ENCODE data around the gene OPA3. TPM values are rescaled to one million over a fixed set of nuclear protein-coding genes. Genes with fewer than 3 reads are reported as not detected.

The OPA3 gene
- total and polyA plus RNA-seq, 2 experiments from 2014 or later, result 5.3 to 11.8 TPM

DNA sequence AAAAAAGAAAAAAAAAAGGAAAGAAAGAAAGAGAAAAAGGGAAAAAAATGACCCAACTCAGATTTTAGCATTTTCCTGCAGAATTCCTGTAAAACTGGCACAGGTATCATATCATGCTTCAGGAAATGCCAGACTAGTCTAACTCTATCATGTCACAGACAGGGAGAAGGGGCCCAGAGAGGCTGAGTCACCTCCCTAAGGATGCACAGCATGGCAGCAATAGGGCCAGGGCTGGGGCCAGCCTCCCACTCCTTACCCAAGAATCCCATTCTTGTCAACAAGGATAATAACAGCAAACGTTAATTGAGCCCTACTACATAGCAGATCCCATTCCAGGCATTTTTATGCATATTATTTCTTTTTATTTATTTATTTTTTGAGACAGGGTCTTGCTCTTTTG is 8.9 kb upstream of the OPA3 start:
- H3F3A ChIP-seq (ENCODE audit: insufficient read depth), result no peaks in the 10 kb centered on the region
- in situ Hi-C loops (cut with MboI), result no loop called here
- no peak overlapping the region for H3K4me3 ChIP-seq
- TF ChIP-seq EZH2 (IDR thresholded peaks at IDR 0.05; ENCODE audit: insufficient read depth, poor library complexity, severe bottlenecking), result no peak
- TF ChIP-seq EZH2phosphoT487 (IDR thresholded peaks at IDR 0.05; ENCODE audit: insufficient read depth, low read depth), result no peak
- H3K79me2 ChIP-seq (ENCODE audit: insufficient read depth), result no peaks in the 10 kb centered on the region
- no peaks in the 10 kb centered on the region for H3K9me2 ChIP-seq (ENCODE audit: insufficient read depth)
- DNase-seq, result no peak
- H3K36me3 ChIP-seq (ENCODE audit: low read depth), result no peaks in the 10 kb centered on the region
- H4K20me1 ChIP-seq (ENCODE audit: insufficient read depth), result no peaks in the 10 kb centered on the region
- no peaks in the 10 kb centered on the region for H3K9me3 ChIP-seq (ENCODE audit: low read depth)
- peaks cover 9% of the 10 kb centered on the region for H3K4me1 ChIP-seq (ENCODE audit: insufficient read depth)
- no peaks in the 10 kb centered on the region for H3K27me3 ChIP-seq (replicated peaks; ENCODE audit: insufficient read depth)
- no peak overlapping the region for H3K4me2 ChIP-seq (ENCODE audit: unreplicated experiment)
- 0 to 11% methylated on average over 1 of the region's 1 CpG for WGBS, 2 experiments (ENCODE audit: low coverage in 1 of 2, low lambda C conversion rate in 2 of 2, missing lambda C conversion rate in 2 of 2)
- H3K27ac ChIP-seq, result no peak overlapping the region
- no peak overlapping the region for H2AFZ ChIP-seq
- H3K9ac ChIP-seq, result no peak overlapping the region

DNA sequence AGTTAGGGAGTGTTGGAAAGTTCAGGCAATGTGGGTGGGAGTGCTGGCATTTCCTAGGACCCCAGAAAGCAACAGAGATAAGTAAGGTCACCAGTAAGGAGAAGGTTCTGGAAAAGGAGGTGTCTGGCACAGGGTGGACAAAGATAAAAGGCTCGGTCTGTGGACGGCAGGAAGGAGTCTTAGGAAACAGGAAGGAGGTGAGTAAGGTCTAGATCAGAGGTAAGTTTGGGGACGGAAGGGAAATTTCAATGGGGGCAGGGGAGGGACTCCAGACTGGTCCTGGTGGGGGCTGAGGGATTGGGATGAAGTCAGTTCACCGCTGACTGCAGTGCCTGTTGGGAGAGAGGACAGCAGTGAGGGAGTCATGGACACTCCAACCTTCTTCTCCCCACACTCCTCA is 7.8 kb upstream of the OPA3 start:
- Histone ChIP-seq H4K20me1 (ENCODE audit: insufficient read depth) (no peaks in the 10 kb centered on the region), H3K9me3 (ENCODE audit: low read depth) (no peaks in the 10 kb centered on the region), H3K4me2 (ENCODE audit: unreplicated experiment) (no peak overlapping the region), H3K9ac (no peak overlapping the region), H3F3A (ENCODE audit: insufficient read depth) (no peaks in the 10 kb centered on the region), H3K36me3 (ENCODE audit: low read depth) (no peaks in the 10 kb centered on the region), H3K4me3 (no peak overlapping the region), H3K27me3 (replicated peaks; ENCODE audit: insufficient read depth) (no peaks in the 10 kb centered on the region), H2AFZ (peak overlapping the region; percentile 58; the same call in 1 of the 2 replicates), H3K9me2 (ENCODE audit: insufficient read depth) (no peaks in the 10 kb centered on the region), H3K27ac (no peak overlapping the region), H3K4me1 (ENCODE audit: insufficient read depth) (no peaks in the 10 kb centered on the region), H3K79me2 (ENCODE audit: insufficient read depth) (no peaks in the 10 kb centered on the region)
- no peak for TF ChIP-seq EZH2phosphoT487 (IDR thresholded peaks at IDR 0.05; ENCODE audit: insufficient read depth, low read depth)
- no peak for TF ChIP-seq EZH2 (IDR thresholded peaks at IDR 0.05; ENCODE audit: insufficient read depth, poor library complexity, severe bottlenecking)
- in situ Hi-C loops (cut with MboI), result no loop called here
- peak; percentile 21 for DNase-seq
- 19 to 34% methylated on average over 4 of the region's 4 CpGs for WGBS, 2 experiments (ENCODE audit: low coverage in 1 of 2, low lambda C conversion rate in 2 of 2, missing lambda C conversion rate in 2 of 2)

DNA sequence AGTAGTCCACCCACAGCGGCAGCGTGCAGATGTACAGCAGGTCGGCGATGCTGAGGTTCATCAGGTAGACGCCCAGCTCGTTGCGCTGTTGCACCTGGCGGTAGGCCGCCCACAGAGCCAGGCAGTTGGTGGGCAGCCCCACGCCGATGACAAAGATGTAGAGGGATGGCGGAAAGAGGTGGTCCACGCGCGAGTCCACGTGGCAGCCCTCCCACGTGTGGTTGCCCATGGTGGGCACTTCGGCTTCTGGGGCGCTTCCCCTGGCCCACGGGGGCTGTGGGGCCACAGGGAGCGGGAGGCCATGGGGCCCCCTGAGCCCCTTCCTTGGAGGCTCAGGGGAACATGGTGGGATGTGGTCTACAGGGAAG is 7.0 kb upstream of the OPA3 start:
- no peak overlapping the region for H3K4me3 ChIP-seq
- H2AFZ ChIP-seq, result no peak overlapping the region
- H3K36me3 ChIP-seq (ENCODE audit: low read depth), result no peaks in the 10 kb centered on the region
- in situ Hi-C loops (cut with MboI), result no loop called here
- H3K4me2 ChIP-seq (ENCODE audit: unreplicated experiment), result no peak overlapping the region
- no peaks in the 10 kb centered on the region for H3K4me1 ChIP-seq (ENCODE audit: insufficient read depth)
- no peaks in the 10 kb centered on the region for H3K79me2 ChIP-seq (ENCODE audit: insufficient read depth)
- 96% methylated on average over 16 to 21 of the region's 21 CpGs for WGBS, 2 experiments (ENCODE audit: low coverage in 1 of 2, low lambda C conversion rate in 2 of 2, missing lambda C conversion rate in 2 of 2)
- no peaks in the 10 kb centered on the region for H3K9me2 ChIP-seq (ENCODE audit: insufficient read depth)
- H3K27ac ChIP-seq, result no peak overlapping the region
- H4K20me1 ChIP-seq (ENCODE audit: insufficient read depth), result no peaks in the 10 kb centered on the region
- no peak for DNase-seq
- H3K27me3 ChIP-seq (replicated peaks; ENCODE audit: insufficient read depth), result no peaks in the 10 kb centered on the region
- no peak overlapping the region for H3K9ac ChIP-seq
- TF ChIP-seq EZH2 (IDR thresholded peaks at IDR 0.05; ENCODE audit: insufficient read depth, poor library complexity, severe bottlenecking), result no peak
- no peak for TF ChIP-seq EZH2phosphoT487 (IDR thresholded peaks at IDR 0.05; ENCODE audit: insufficient read depth, low read depth)
- no peaks in the 10 kb centered on the region for H3K9me3 ChIP-seq (ENCODE audit: low read depth)
- no peaks in the 10 kb centered on the region for H3F3A ChIP-seq (ENCODE audit: insufficient read depth)

DNA sequence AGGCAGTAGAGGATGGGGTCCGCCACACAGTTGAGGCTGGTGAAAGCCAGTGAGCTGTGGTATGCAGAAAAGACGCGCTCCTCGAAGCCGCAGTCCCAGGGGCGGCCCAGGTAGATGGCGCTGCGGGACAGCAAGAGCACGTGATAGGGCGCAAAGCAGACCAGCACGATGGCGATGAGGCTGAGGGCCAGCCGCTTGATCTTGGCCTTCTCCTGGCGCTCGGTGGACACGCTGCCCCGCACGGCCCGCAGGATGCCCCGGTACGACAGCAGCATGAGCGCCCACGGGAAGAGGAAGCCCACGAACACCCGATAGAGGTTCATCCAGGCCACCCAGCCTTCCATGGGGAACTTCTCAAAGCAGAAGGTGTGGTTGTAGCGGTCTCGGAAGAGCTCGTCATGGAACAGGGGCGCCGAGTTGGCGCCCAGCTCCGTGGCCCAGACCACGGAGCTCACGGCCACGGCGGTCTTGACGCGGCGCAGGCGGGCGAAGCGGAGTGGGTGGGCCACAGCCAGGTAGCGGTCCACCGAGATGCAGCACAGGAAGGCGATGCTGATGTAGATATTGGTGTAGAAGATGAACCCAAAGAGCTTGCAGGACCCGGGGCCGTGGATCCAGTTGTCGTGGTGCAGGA is 6.5 kb upstream of the OPA3 start:
- Histone ChIP-seq H3K4me2 (ENCODE audit: unreplicated experiment) (no peak overlapping the region), H3K4me3 (no peak overlapping the region), H3K79me2 (ENCODE audit: insufficient read depth) (no peaks in the 10 kb centered on the region), H3K4me1 (ENCODE audit: insufficient read depth) (no peaks in the 10 kb centered on the region), H4K20me1 (ENCODE audit: insufficient read depth) (no peaks in the 10 kb centered on the region), H3K9me3 (ENCODE audit: low read depth) (no peaks in the 10 kb centered on the region), H2AFZ (no peak overlapping the region), H3K27ac (no peak overlapping the region), H3K27me3 (replicated peaks; ENCODE audit: insufficient read depth) (no peaks in the 10 kb centered on the region), H3K9ac (no peak overlapping the region), H3K9me2 (ENCODE audit: insufficient read depth) (no peaks in the 10 kb centered on the region), H3F3A (ENCODE audit: insufficient read depth) (no peaks in the 10 kb centered on the region), H3K36me3 (ENCODE audit: low read depth) (no peaks in the 10 kb centered on the region)
- in situ Hi-C loops (cut with MboI), result no loop called here
- TF ChIP-seq EZH2phosphoT487 (IDR thresholded peaks at IDR 0.05; ENCODE audit: insufficient read depth, low read depth) (no peak), EZH2 (IDR thresholded peaks at IDR 0.05; ENCODE audit: insufficient read depth, poor library complexity, severe bottlenecking) (no peak)
- DNase-seq, result peak; percentile 34
- 47 to 49% methylated on average over 42 to 45 of the region's 48 CpGs for WGBS, 2 experiments (ENCODE audit: low coverage in 1 of 2, low lambda C conversion rate in 2 of 2, missing lambda C conversion rate in 2 of 2)
